ENCODE data around the gene CLSTN2.

- no peak for TF ChIP-seq ZNF281 (CRISPR knock-in tag; IDR thresholded peaks at IDR 0.05; ENCODE audit: borderline replicate concordance)
- TF ChIP-seq DNMT3B (CRISPR knock-in tag; conservative IDR thresholded peaks at IDR 0.05), result no peak
- TF ChIP-seq SMAD3 (CRISPR knock-in tag; IDR thresholded peaks at IDR 0.05), result no peak
Measured at GRCh38 chr3:140189267-140189666, 254.3 kb downstream of the CLSTN2 start.
